Activated CD8-positive, alpha-beta T cell treated with anti-CD3 and anti-CD28 coated beads, Interleukin-2, amount 10 ng/mL, durations not matched to agents 7 days and 5 days (primary cell): ENCODE measurements around the gene REXO4. TPM values are rescaled to one million over a fixed set of nuclear protein-coding genes. Genes with fewer than 3 reads are reported as not detected.
A peak's percentile ranks its signal among the peaks of the same experiment; 100 is the strongest.

ENCODE experiments used
- ATAC-seq: fragments of 150-1000 bp; cut with Tn5 transposase; one replicate; pipeline ENCODE4 v1.10.0; 2021; ENCODE audit warnings: moderate library complexity
- CTCF ChIA-PET: fragments of 350-600 bp; sonication (Branson Sonifier 250); formaldehyde crosslinking; loops from one replicate; lab custom pipeline; 2021; ENCODE audit warnings: antibody characterized with exemption; lab: Charles Lee
- POLR2A ChIA-PET: fragments of 350-600 bp; sonication (Branson Sonifier 250); formaldehyde crosslinking; loops from one replicate; lab custom pipeline; 2021; ENCODE audit warnings: antibody characterized with exemption; lab: Charles Lee
- DNase-seq: peaks from one replicate; pipeline ENCODE4 v3.0.0-alpha.2; 2020
- H3K27ac Mint-ChIP-seq: one replicate; pipeline ENCODE4 v1.8.0; 2021; ENCODE audit warnings: mild to moderate bottlenecking, mixed read lengths
- H3K27me3 Mint-ChIP-seq: one replicate; pipeline ENCODE4 v1.8.0; 2021; ENCODE audit warnings: low read depth, mixed read lengths
- H3K36me3 Mint-ChIP-seq: one replicate; pipeline ENCODE4 v1.8.0; 2021; ENCODE audit warnings: low read depth, mixed read lengths
- H3K4me1 Mint-ChIP-seq: one replicate; pipeline ENCODE4 v1.8.0; 2021; ENCODE audit warnings: low read depth, mixed read lengths
- H3K4me3 Mint-ChIP-seq: one replicate; pipeline ENCODE4 v1.8.0; 2021; ENCODE audit warnings: mild to moderate bottlenecking, mixed read lengths
- H3K9me3 Mint-ChIP-seq: one replicate; pipeline ENCODE4 v1.8.0; 2022; ENCODE audit warnings: mixed read lengths; ENCODE audit not compliant: insufficient read depth
- total RNA-seq, 2 experiments: library from RNA; stranded (reverse); gene quantifications; one replicate each; pipeline ENCODE4 v1.2.3, GENCODE V29; 2021

REXO4 gene
- total RNA-seq, 2 experiments from 2014 or later: 23.6 to 25.7 TPM

DNA sequence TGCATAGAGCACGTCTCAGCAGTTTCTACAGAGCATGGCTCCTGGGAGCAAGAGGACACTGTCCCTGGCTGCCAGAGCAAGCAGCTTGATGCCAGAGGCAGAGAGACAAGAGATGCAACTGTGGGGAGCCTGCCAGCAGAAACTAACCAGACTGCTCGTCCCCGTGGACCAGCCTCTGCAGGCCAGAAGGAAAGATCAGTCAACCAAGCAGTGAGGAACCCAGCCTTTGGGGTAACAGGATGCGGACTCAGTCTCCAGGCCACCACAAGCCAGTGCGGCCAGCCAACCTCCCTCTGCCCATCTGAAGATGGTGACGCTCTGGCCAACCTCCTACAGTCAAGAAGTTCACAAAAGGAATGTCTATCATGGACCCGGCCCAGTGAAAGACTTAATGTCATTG is 45.7 kb downstream of the REXO4 start:
- ATAC-seq: no peak
- Mint-ChIP-seq H3K4me3 (peak overlapping the region; percentile 99), H3K27me3 (peaks cover under 1% of the 10 kb centered on the region), H3K9me3 (no peaks in the 10 kb centered on the region), H3K4me1 (peaks cover 66% of the 10 kb centered on the region), H3K27ac (peak overlapping the region; percentile 96), H3K36me3 (peaks cover 62% of the 10 kb centered on the region)
- no peak for DNase-seq
- ChIA-PET CTCF (interaction anchor here (0.9 to 5.3 kb wide), 9 partner anchors 12 to 186 kb away, joined by 3 to 54 read pairs (median 10); partner anchors contain the start of genes MED22, RPL7A, SURF1 and SURF2), POLR2A (interaction anchor here (0.9 to 11.5 kb wide), 7 partner anchors 10 to 340 kb away, joined by 3 to 192 read pairs (median 6); partner anchors contain the start of genes MED22, RPL7A, SURF1 and SURF2)

DNA sequence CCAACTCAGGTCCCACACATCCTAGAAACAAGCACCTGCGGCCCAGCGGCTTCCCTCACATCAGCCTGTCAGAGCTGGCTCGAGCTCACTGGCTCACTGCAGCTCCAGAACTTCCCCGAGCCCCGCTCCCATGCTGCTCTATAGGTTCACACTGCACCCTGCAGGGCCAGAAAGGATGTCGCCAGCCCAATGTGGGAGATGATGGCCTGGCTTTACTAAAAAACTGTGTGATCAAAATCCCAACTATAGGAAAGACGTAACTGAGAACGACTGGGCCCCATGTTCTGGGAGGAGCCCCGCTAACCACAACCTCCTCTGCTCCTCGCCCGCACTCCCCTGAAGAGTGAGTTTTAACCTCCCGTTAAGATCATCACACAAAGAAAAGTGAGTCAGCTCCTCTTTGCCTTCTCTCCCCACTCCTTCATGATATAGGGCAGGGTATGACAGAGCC is 46.5 kb downstream of the REXO4 start:
- Mint-ChIP-seq H3K9me3 (no peaks in the 10 kb centered on the region), H3K4me1 (peaks cover 67% of the 10 kb centered on the region), H3K27ac (peak overlapping the region; percentile 96), H3K36me3 (peaks cover 70% of the 10 kb centered on the region), H3K4me3 (peak overlapping the region; percentile 99), H3K27me3 (no peaks in the 10 kb centered on the region)
- CTCF ChIA-PET: interaction anchor here (0.6 to 5.3 kb wide), 21 partner anchors 9 to 349 kb away, joined by 3 to 54 read pairs (median 6); partner anchors contain the start of genes MED22, REXO4, RPL7A and SURF1
- DNase-seq (peak; percentile 83), ATAC-seq (peak; percentile 56)
- POLR2A ChIA-PET: interaction anchor here (0.6 to 11.5 kb wide), 12 partner anchors 9 to 339 kb away, joined by 3 to 192 read pairs (median 4); partner anchors contain the start of genes MED22, RPL7A, SURF1 and SURF2

DNA sequence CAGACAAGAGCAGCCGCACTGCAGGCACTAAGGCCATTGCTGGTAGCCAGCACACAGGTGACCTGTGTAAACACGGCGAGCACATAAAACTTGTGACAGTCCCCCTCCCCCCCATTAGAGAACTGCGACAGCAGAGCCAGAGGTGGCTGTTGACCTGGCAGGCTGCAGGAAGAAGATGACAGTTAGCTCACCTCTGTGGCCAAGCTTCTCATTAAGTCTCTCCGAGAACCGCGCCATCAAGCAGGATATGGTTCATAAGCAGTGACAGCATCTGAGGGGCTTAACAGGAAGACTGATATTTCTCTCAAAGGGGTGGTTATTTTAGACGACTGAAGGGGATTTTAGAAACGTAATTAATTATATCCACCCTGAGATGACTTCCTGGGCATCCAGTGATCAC is 47.1 kb downstream of the REXO4 start:
- CTCF ChIA-PET: interaction anchor here (0.6 to 5.3 kb wide), 20 partner anchors 8 to 348 kb away, joined by 3 to 54 read pairs (median 6); partner anchors contain the start of genes MED22, REXO4, RPL7A and SURF1
- Mint-ChIP-seq H3K4me1 (peaks cover 70% of the 10 kb centered on the region), H3K9me3 (no peaks in the 10 kb centered on the region), H3K36me3 (peaks cover 76% of the 10 kb centered on the region), H3K27me3 (no peaks in the 10 kb centered on the region), H3K27ac (peak overlapping the region; percentile 96), H3K4me3 (peak overlapping the region; percentile 99)
- peak; percentile 82 for DNase-seq
- peak; percentile 46 for ATAC-seq
- POLR2A ChIA-PET: interaction anchor here (1.2 to 11.5 kb wide), 11 partner anchors 8 to 338 kb away, joined by 3 to 192 read pairs (median 4); partner anchors contain the start of genes MED22, RPL7A, SURF1 and SURF2

DNA sequence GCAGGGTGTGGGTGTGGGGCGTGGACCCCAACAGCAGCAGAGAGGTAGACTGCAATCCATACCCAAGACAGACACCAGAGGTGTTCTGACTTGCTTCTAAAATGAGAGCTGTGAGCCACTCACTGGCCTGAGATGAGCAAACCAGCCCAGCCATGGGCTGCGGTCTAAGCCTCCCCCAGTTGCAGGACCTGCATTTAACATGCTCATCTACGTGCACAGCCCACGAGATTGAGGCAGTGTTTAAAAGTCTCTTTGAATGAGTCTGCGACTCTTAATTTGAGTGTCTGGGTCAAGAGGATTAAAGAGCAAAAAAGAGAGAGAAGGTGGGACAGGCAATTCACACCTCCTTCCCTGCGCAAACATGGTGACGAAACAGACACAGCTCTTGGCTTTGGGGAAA is 47.9 kb downstream of the REXO4 start:
- POLR2A ChIA-PET: interaction anchor here (0.6 to 11.5 kb wide), 4 partner anchors 13 to 189 kb away, joined by 3 to 192 read pairs (median 83); partner anchors contain the start of genes MED22, RPL7A, SURF1 and SURF2
- CTCF ChIA-PET: interaction anchor here (0.6 to 3.8 kb wide), 9 partner anchors 18 to 226 kb away, joined by 4 to 29 read pairs (median 7); partner anchors contain the start of genes MED22 and RPL7A
- Mint-ChIP-seq H3K9me3 (no peaks in the 10 kb centered on the region), H3K4me1 (peaks cover 74% of the 10 kb centered on the region), H3K36me3 (peaks cover 81% of the 10 kb centered on the region), H3K4me3 (peak overlapping the region; percentile 99), H3K27ac (peak overlapping the region; percentile 96), H3K27me3 (no peaks in the 10 kb centered on the region)
- ATAC-seq (no peak), DNase-seq (no peak)

DNA sequence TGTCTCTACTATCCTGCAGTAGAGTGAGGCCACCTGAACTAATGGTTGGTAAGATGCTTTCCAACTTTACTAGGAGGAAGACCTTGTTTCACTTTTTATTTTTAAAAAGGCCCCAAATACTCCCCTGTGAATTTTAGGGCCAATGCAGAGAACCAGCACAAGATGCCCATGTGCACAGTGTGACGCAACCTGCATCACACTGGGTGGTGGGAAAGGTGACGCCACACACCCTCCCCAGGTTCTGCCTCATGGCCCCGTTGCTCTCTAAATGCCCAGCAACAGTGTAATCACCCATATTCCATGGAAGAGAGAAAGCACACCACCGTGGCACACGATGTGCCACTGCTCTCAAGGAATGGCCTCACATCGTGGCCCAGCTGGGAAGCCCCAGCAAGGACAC is 48.4 kb downstream of the REXO4 start:
- Mint-ChIP-seq H3K4me3 (peak overlapping the region; percentile 99), H3K27me3 (no peaks in the 10 kb centered on the region), H3K27ac (peak overlapping the region; percentile 96), H3K36me3 (peaks cover 78% of the 10 kb centered on the region), H3K4me1 (peaks cover 74% of the 10 kb centered on the region), H3K9me3 (no peaks in the 10 kb centered on the region)
- DNase-seq (no peak), ATAC-seq (no peak)
- ChIA-PET CTCF (interaction anchor here (0.6 to 3.8 kb wide), 5 partner anchors 21 to 118 kb away, joined by 4 to 21 read pairs (median 7); partner anchors contain the start of genes MED22 and RPL7A), POLR2A (interaction anchor here (0.6 to 11.5 kb wide), 3 partner anchors 12 to 188 kb away, joined by 3 to 192 read pairs (median 160); partner anchors contain the start of genes MED22, RPL7A, SURF1 and SURF2)

DNA sequence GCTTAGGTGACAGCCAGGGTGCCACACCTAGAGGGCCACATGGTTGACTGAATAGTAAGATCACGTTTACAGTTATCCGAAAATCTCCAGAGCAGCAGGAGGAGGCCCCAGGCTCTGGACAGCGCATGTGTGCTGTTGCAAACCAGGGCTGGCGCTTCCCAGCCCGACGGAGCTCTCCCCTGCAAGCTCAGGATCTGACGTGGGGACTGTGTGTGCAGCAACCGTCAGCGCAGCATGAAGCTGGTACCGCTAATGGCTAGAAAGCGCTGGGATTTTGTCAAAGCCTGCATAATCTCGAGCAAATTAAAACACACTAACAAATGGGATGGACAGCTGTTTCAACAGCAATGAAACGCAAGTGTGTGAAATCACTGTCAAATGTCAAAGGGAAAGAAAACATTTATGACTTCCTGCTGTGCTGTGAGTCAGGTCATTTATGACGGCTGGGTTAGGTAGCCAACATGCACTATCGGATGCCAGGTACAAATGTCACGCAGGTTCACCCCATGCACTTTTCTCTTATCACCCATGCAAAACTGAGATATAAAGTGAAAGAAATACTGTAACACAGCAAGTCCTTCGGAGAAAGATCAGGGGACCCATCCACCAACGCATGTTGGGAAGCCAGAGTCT is 49.4 kb downstream of the REXO4 start:
- H3K4me1 Mint-ChIP-seq: peaks cover 68% of the 10 kb centered on the region
- no peaks in the 10 kb centered on the region for H3K9me3 Mint-ChIP-seq
- peak overlapping the region; percentile 99 for H3K4me3 Mint-ChIP-seq
- CTCF ChIA-PET: interaction anchor here (0.7 kb wide), 1 partner anchor 20 kb away, joined by 3 read pairs; the partner anchor contains the start of genes MED22 and RPL7A
- POLR2A ChIA-PET: interaction anchor here (1.1 to 11.5 kb wide), 2 partner anchors 11 to 20 kb away, joined by 9 to 160 read pairs; partner anchors contain the start of genes MED22, RPL7A, SURF1 and SURF2
- H3K27me3 Mint-ChIP-seq: no peaks in the 10 kb centered on the region
- peaks cover 83% of the 10 kb centered on the region for H3K36me3 Mint-ChIP-seq
- peak overlapping the region; percentile 96 for H3K27ac Mint-ChIP-seq
- no peak for ATAC-seq
- no peak for DNase-seq

DNA sequence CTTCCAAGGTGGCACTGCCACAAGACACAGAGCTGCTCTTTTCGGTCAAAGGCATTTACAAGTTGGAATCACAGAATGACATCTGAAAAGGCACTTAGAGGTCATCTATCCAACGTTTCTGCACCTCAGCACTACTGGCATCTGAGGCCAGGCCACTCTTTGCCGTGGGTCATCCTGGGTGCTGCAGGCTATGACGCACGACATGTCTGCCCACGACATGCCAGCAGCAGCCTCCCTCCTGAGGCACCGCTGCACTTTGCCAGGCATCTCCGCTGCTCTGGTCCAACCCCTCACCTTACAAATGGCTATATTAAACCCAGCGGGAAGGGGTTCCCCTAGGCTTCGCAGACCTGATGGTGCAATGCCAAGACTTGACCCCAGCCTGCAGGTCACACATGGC is 50.0 kb downstream of the REXO4 start:
- DNase-seq: no peak
- Mint-ChIP-seq H3K9me3 (no peaks in the 10 kb centered on the region), H3K27ac (no peak overlapping the region), H3K4me1 (peaks cover 62% of the 10 kb centered on the region), H3K27me3 (no peaks in the 10 kb centered on the region), H3K4me3 (no peak overlapping the region), H3K36me3 (peaks cover 84% of the 10 kb centered on the region)
- ATAC-seq: no peak
- ChIA-PET POLR2A (interaction anchor here (1.1 to 11.5 kb wide), 2 partner anchors 11 to 20 kb away, joined by 9 to 160 read pairs; partner anchors contain the start of genes MED22, RPL7A, SURF1 and SURF2), CTCF (no interaction called here)

DNA sequence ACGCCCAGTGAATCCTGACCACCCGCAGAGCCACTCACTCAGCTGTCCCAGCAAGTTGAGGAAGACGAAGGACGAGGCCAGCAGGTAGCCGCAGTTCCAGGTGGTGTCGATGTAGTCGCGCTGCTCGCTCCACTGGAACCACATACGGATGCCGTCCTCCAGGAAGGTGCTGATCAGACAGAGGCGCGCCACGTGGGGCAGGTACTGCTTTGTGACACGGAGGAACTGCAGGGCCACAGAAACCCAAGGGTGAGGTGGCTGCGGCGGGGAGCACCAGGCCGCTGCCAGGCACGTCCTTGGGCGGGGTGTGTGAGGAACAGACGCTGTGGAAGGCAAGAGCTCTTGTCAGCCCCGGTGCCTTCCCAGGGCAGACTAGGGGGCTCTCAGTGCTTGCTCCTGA is 50.6 kb downstream of the REXO4 start:
- ATAC-seq (no peak), DNase-seq (no peak)
- peaks cover 82% of the 10 kb centered on the region for H3K36me3 Mint-ChIP-seq
- peak overlapping the region; percentile 22 for H3K27ac Mint-ChIP-seq
- H3K4me1 Mint-ChIP-seq: peaks cover 57% of the 10 kb centered on the region
- H3K9me3 Mint-ChIP-seq: no peaks in the 10 kb centered on the region
- POLR2A ChIA-PET: interaction anchor here (11.5 kb wide), 1 partner anchor 10 kb away, joined by 160 read pairs; the partner anchor contains the start of genes SURF1 and SURF2
- CTCF ChIA-PET: interaction anchor here (1.3 kb wide), 1 partner anchor 10 kb away, joined by 3 read pairs; no protein-coding TSS in a partner anchor
- H3K4me3 Mint-ChIP-seq: no peak overlapping the region
- H3K27me3 Mint-ChIP-seq: no peaks in the 10 kb centered on the region

DNA sequence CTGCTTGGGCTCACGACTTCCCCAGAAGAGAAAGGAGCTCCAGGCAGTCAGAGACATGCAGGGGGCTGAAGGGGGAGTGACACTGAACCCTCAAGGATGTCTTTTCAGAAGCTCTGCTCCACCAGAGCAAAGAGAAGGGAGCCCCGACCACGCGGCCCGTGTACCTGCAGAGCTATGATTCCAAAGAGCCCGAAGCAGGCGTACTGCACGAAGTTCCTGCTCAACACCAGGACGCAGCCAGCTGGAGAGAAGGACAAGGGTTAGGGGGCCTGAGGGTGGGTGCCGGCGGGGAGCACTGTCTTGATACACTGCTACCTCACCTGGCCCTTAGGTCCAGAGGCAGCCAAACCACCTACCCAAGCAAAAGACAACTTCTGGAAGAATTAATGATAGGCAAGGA is 51.4 kb downstream of the REXO4 start:
- Mint-ChIP-seq H3K4me3 (no peak overlapping the region), H3K27ac (peak overlapping the region; percentile 14)

DNA sequence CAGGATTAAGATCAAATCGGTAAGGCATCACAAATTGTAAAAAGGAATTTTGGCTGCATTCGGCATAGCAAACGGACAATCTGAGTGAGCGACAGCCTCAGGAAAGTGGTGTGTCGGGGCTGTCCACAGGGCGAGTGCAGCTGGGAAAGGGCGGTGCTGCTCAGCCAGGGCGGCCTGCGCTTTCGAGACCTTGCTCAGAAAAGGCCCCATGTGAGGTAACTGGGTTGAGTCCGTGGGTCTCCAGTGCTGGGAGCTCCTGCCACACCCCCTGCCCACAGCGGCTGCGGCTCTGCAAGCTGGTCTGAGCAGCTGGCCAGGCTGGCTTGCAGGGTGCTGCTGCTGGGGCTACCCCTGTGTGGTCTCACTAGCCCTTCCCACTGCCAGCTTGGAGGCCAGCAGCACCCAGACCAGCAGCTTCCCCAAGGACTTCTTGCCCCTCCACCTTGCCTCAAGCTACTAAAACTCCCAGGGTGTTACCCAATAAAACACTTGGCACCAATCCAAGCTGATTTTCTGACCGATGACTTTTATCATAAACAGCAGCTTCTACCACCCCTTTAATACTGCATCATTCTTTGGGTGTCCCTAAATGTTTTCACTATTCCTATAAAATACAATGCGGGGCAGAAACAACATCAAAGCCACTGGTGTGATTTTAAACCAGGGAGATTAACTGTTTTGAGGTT is 55.3 kb downstream of the REXO4 start:
- H3K36me3 Mint-ChIP-seq: peaks cover 84% of the 10 kb centered on the region
- H3K4me3 Mint-ChIP-seq: no peak overlapping the region
- H3K4me1 Mint-ChIP-seq: peaks cover 43% of the 10 kb centered on the region

More for the DNA sequence above, 51.4 kb downstream of the REXO4 start:
- DNase-seq (no peak), ATAC-seq (no peak)
- H3K9me3 Mint-ChIP-seq: no peaks in the 10 kb centered on the region
- H3K27me3 Mint-ChIP-seq: no peaks in the 10 kb centered on the region
- POLR2A ChIA-PET: interaction anchor here (1.3 to 11.5 kb wide), 3 partner anchors 9 to 23 kb away, joined by 3 to 160 read pairs (median 5); partner anchors contain the start of genes SURF1 and SURF2
- H3K36me3 Mint-ChIP-seq: peaks cover 83% of the 10 kb centered on the region
- H3K4me1 Mint-ChIP-seq: peaks cover 53% of the 10 kb centered on the region
- CTCF ChIA-PET: interaction anchor here (0.9 to 1.7 kb wide), 3 partner anchors 9 to 219 kb away, joined by 3 to 4 read pairs (median 3); no protein-coding TSS in a partner anchor

More for the DNA sequence above, 55.3 kb downstream of the REXO4 start:
- ChIA-PET POLR2A (interaction anchor here (0.9 to 2.0 kb wide), 5 partner anchors 9 to 16 kb away, joined by 3 to 14 read pairs (median 4); partner anchors contain the start of gene STKLD1), CTCF (interaction anchor here (0.8 to 1.3 kb wide), 4 partner anchors 8 to 42 kb away, joined by 3 to 5 read pairs (median 4); no protein-coding TSS in a partner anchor)
- H3K27ac Mint-ChIP-seq: peak overlapping the region; percentile 82
- H3K27me3 Mint-ChIP-seq: no peaks in the 10 kb centered on the region
- no peak for ATAC-seq
- no peak for DNase-seq
- H3K9me3 Mint-ChIP-seq: no peaks in the 10 kb centered on the region
